Left lung (tissue), 10 donors: ENCODE measurements around the gene TEP1. TPM values are rescaled to one million over a fixed set of nuclear protein-coding genes. Genes with fewer than 3 reads are reported as not detected.
A peak's percentile ranks its signal among the peaks of the same experiment; 100 is the strongest.

Experiments
- ATAC-seq: fragments of 200-7000 bp; cut with Tn5 transposase; one replicate; pipeline ENCODE4 v1.9.1; 2020; ENCODE audit warnings: moderate library complexity
- DNase-seq, 4 donors: peaks; one replicate each; pipeline ENCODE4 v3.0.0-alpha.2; 2013 to 2020
- H3K27ac ChIP-seq, 2 donors: fragments of 200-600 bp; sonication (generic) in 1 of 2; one replicate each; pipeline versions ENCODE4 v1.5.0 to v1.8.0; 2020 to 2021
- H3K27me3 ChIP-seq, 2 donors: fragments of 200-600 bp; sonication (generic) in 1 of 2; one replicate each; pipeline versions ENCODE4 v1.5.0 to v1.8.0; 2020 to 2021
- H3K36me3 ChIP-seq, 2 donors: fragments of 200-600 bp; sonication (generic) in 1 of 2; one replicate each; pipeline versions ENCODE4 v1.5.0 to v1.8.0; 2020 to 2021
- H3K4me1 ChIP-seq, 2 donors: fragments of 200-600 bp; one replicate each; pipeline ENCODE4 v1.8.0; 2021
- H3K4me3 ChIP-seq, 2 donors: fragments of 200-600 bp; sonication (generic) in 1 of 2; one replicate each; pipeline versions ENCODE4 v1.5.0 to v1.8.0; 2020 to 2021; ENCODE audit warnings: mild to moderate bottlenecking in 1 of 2
- H3K9me3 ChIP-seq, 2 donors: fragments of 200-600 bp; sonication (generic) in 1 of 2; one replicate each; pipeline versions ENCODE4 v1.5.0 to v1.8.0; 2020 to 2021
- CTCF ChIP-seq, 2 donors: fragments of 200-600 bp; sonication (generic) in 1 of 2; IDR thresholded peaks; one replicate each; pipeline versions ENCODE4 v1.5.0 to v1.8.0; 2021; ENCODE audit warnings: antibody characterized with exemption in 2 of 2
- intact Hi-C, 2 donors: fragments of 100-400 bp; cut with DNase I; formaldehyde crosslinking; loops; one replicate each; pipeline versions ENCODE4 v1.11.2 to v1.14.2; 2022
- polyA plus RNA-seq, 6 donors: library from polyadenylated mRNA; unstranded; fragments of 120-200 nt; gene quantifications; one replicate each; pipeline ENCODE4 v1.2.1, GENCODE V29; 2013; ENCODE audit not compliant: insufficient read length in 6 of 6
- total RNA-seq, 2 donors: library from RNA; stranded (reverse); fragmentation: NEBNext Ultra II Directional; extraction: Animal tissue kit (Norgen Biotek cat#: 25700); gene quantifications; one replicate each; pipeline ENCODE4 v1.2.1, GENCODE V29; 2021
- donor health status: DM: no; HTN: yes; CAD: no.
- donor health status: DM: no; HTN: no; CAD: no.

TEP1 gene
- total and polyA plus RNA-seq, 8 donors = 19.0 to 57.0 (median 21.9) TPM

GRCh38 chr14:20436363-20436755 is 23.1 kb upstream of the TEP1 start:
- intact Hi-C loops = no loop called here
- ATAC-seq = no peak
- no peak overlapping the region for H3K4me3 ChIP-seq
- H3K27me3 ChIP-seq = peaks cover 0 to 18% of the 10 kb centered on the region in 2 donors
- H3K9me3 ChIP-seq = no peaks in the 10 kb centered on the region
- TF ChIP-seq CTCF (IDR thresholded peaks at IDR 0.05) = no peak
- H3K36me3 ChIP-seq = no peaks in the 10 kb centered on the region
- DNase-seq = no peak
- H3K4me1 ChIP-seq = peaks cover 0 to 9% of the 10 kb centered on the region in 2 donors
- H3K27ac ChIP-seq = no peak overlapping the region

GRCh38 chr14:20435582-20436362 is 22.5 kb upstream of the TEP1 start, which contains the start of gene KLHL33:
Gene KLHL33, minus strand, starts transcription at chr14:20436166. Its CDS starts 355 bp downstream, at chr14:20435811.
- H3K27ac ChIP-seq = no peak within 1 kb of the TSS
- peaks cover 0 to 18% of the 10 kb centered on the region in 2 donors for H3K27me3 ChIP-seq
- DNase-seq (no peak), ATAC-seq (no peak)
- intact Hi-C loops = no loop called here
- peak within 1 kb of the TSS; percentile 11 to 17 for H3K4me3 ChIP-seq
- H3K36me3 ChIP-seq = no peaks in the 10 kb centered on the region
- H3K9me3 ChIP-seq = no peaks in the 10 kb centered on the region
- TF ChIP-seq CTCF (IDR thresholded peaks at IDR 0.05) = no peak
- H3K4me1 ChIP-seq = peaks cover 0 to 3% of the 10 kb centered on the region in 2 donors

- peak in 2 of 4 donors; percentile 39 to 73 for DNase-seq
- TF ChIP-seq CTCF (IDR thresholded peaks at IDR 0.05) = no peak
- H3K36me3 ChIP-seq = no peaks in the 10 kb centered on the region
- H3K27ac ChIP-seq = no peak overlapping the region
- peaks cover 0 to 18% of the 10 kb centered on the region in 2 donors for H3K27me3 ChIP-seq
- intact Hi-C loops = no loop called here
- peaks cover 0 to 6% of the 10 kb centered on the region in 2 donors for H3K4me1 ChIP-seq
- H3K9me3 ChIP-seq = no peaks in the 10 kb centered on the region
- ATAC-seq = peak; percentile 22
- H3K4me3 ChIP-seq = peak overlapping the region; percentile 11 to 17
Observed at GRCh38 chr14:20434701-20435581, 21.6 kb upstream of the TEP1 start.

- intact Hi-C loops = no loop called here
- H3K36me3 ChIP-seq = no peaks in the 10 kb centered on the region
- ATAC-seq = peak; percentile 68
- no peak for DNase-seq
- no peaks in the 10 kb centered on the region for H3K9me3 ChIP-seq
- no peak overlapping the region for H3K4me3 ChIP-seq
- peaks cover 0 to 4% of the 10 kb centered on the region in 2 donors for H3K27me3 ChIP-seq
- H3K4me1 ChIP-seq = peaks cover 7 to 20% of the 10 kb centered on the region in 2 donors
- TF ChIP-seq CTCF (IDR thresholded peaks at IDR 0.05) = no peak
- H3K27ac ChIP-seq = no peak overlapping the region
Observed at GRCh38 chr14:20429801-20430669, 16.7 kb upstream of the TEP1 start.
